Liver (tissue), 3 donors: ENCODE measurements around the gene SCAF11.
"Not testable (repeated sequence)": the region's sequence is repeated elsewhere in the genome, so short reads cannot be mapped to it uniquely, and the experiment has no call there.

ENCODE experiments used
- CTCF ChIP-seq: fragments of 150-350 bp; IDR thresholded peaks from 2 replicates; pipeline ENCODE4 v1.5.1; 2017; ENCODE audit warnings: improper control_type of control experiment, low read depth, low read length; ENCODE audit not compliant: missing input control
- FOXA1 ChIP-seq: IDR thresholded peaks from 2 replicates; pipeline ENCODE4 v1.6.1; 2016; ENCODE audit warnings: antibody characterized with exemption
- GABPA ChIP-seq, 2 donors: IDR thresholded peaks in 1 of 2; conservative IDR thresholded peaks in 1 of 2; 2 replicates each; pipeline ENCODE4 v1.6.1; 2016; ENCODE audit warnings: antibody characterized with exemption in 2 of 2, mild to moderate bottlenecking in 1 of 2, moderate library complexity in 1 of 2
- HNF4A ChIP-seq, 2 donors: conservative IDR thresholded peaks; 2 replicates each; pipeline ENCODE4 v1.6.1; 2016; ENCODE audit warnings: antibody characterized with exemption in 2 of 2, mild to moderate bottlenecking in 2 of 2
- JUND ChIP-seq, 2 donors: IDR thresholded peaks; 2 replicates each; pipeline ENCODE4 v1.6.1; 2016; ENCODE audit warnings: antibody characterized with exemption in 2 of 2
- RAD21 ChIP-seq, 2 donors: IDR thresholded peaks; 2 replicates each; pipeline ENCODE4 v1.6.1; 2016; ENCODE audit warnings: antibody characterized with exemption in 2 of 2, mild to moderate bottlenecking in 2 of 2
- REST ChIP-seq: IDR thresholded peaks from 2 replicates; pipeline ENCODE4 v1.6.1; 2016; ENCODE audit warnings: antibody characterized with exemption, mild to moderate bottlenecking
- RXRA ChIP-seq, 2 donors: IDR thresholded peaks; 2 replicates each; pipeline ENCODE4 v1.6.1; 2017 to 2018; ENCODE audit warnings: antibody characterized with exemption in 2 of 2, mild to moderate bottlenecking in 1 of 2
- SP1 ChIP-seq: IDR thresholded peaks from 2 replicates; pipeline ENCODE4 v1.6.1; 2018; ENCODE audit warnings: antibody characterized with exemption, mild to moderate bottlenecking
- TAF1 ChIP-seq: conservative IDR thresholded peaks from 2 replicates; pipeline ENCODE4 v1.6.1; 2016; ENCODE audit warnings: antibody characterized with exemption, mild to moderate bottlenecking
- YY1 ChIP-seq: IDR thresholded peaks from 2 replicates; pipeline ENCODE4 v1.6.1; 2016; ENCODE audit warnings: antibody characterized with exemption, mild to moderate bottlenecking
- ZBTB33 ChIP-seq: IDR thresholded peaks from 2 replicates; pipeline ENCODE4 v1.6.1; 2016; ENCODE audit warnings: antibody characterized with exemption
- donor health status: healthy.
- donor health status: healthy.

- not testable (repeated sequence) for TF ChIP-seq TAF1; HNF4A (conservative IDR thresholded peaks at IDR 0.05); RAD21 (IDR thresholded peaks at IDR 0.05); CTCF; FOXA1; ZBTB33; YY1; GABPA (IDR thresholded peaks at IDR 0.05 in 1 of 2, conservative IDR thresholded peaks at IDR 0.05 in 1 of 2); SP1; JUND (IDR thresholded peaks at IDR 0.05); RXRA (IDR thresholded peaks at IDR 0.05); REST
Measured at GRCh38 chr12:46017866-46018375, 27.5 kb upstream of the SCAF11 start.
